ENCODE measurements around the gene ABL1.

Gene ABL1

GRCh38 chr9:130934702-130935647 is 99.9 kb downstream of the ABL1 start:
- H3K4me3 ChIP-seq (ENCODE audit: low read length): no peak overlapping the region
- DNase-seq (ENCODE audit: low read depth, low spot score): no peak

DNA sequence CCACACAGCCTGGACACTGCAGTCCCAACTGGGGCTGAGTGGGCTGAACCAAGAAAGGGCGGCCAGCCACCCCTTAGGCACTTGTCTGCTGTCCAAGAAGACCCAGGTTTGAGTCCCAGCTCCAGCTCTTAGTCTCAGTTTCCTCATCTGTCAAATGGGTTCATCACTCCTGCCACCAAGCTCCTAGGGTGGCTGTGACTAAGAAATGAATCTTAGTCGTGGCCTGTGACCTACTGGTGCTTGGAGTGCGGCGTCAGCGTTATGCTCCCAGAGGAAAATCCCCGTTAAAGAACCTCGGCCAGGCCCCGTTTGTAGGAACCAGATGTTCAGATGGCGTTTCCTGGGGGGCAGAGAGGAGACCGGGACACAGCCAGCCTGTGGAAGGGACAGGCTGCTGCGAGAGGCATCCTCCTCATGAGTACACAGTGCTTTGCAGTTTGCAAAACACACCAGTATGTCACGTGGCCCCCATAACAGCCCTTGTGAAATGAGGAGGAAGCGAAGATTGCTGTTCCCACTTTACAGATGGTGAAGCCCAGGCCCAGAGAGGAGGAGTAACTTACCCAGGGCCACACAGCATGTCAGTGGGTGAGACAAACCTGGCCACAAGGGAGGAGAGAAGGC is 100.7 kb downstream of the ABL1 start:
- DNase-seq (ENCODE audit: low read depth, low spot score): no peak
- H3K4me3 ChIP-seq (ENCODE audit: low read length): no peak overlapping the region

DNA sequence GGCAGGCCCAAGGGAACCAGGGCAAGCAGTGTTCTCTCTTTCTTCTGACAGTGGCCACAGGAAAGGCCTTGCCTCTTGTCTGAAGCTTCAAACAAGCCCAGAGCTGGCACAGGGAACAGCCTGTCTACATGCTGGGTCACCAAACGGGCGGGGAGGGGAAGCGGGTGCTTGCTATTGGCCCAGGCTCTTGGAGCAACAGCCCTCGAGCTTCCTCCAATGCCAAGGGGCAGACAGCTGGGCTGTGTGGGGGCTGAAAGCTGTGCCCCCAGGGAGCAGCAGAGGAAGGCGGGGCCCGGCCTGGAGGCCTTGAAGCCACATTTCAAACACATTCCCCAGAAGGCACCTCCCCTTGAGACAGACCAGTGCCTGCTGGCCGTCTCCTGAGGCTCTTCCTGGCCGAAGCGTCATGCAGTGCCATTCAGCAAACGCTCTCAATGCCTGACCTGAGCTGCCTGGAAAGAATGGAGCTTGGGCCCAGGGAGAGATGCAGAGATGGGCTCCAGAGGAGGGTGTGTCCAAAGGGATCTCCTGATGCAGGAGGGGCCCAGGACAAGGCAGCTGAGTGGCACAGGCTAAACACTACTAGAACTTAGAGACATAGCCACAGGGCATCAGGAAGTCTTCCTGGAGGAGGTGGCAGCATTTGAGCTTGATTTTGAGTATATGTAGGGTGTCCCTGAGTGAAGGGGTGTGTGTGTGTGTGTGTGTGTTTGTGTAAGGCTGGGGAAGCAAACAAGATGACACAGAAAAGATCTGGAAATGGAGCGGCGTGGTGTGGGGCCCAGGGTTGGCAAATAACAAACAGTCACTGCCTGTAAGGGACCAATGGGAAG is 101.4 kb downstream of the ABL1 start:
- DNase-seq (ENCODE audit: low read depth, low spot score): no peak

More for the DNA sequence above, 101.4 kb downstream of the ABL1 start:
- H3K4me3 ChIP-seq (ENCODE audit: low read length): no peak overlapping the region

Data from Jurkat, Clone E6-1 (cell line).